ENCODE measurements around the gene COL5A1.

COL5A1 gene

GRCh38 chr9:134730011-134730760, 88.6 kb downstream of the COL5A1 start:
- DNase-seq, result no peak

GRCh38 chr9:134730761-134731496, 89.3 kb downstream of the COL5A1 start:
- no peak for DNase-seq

DNA sequence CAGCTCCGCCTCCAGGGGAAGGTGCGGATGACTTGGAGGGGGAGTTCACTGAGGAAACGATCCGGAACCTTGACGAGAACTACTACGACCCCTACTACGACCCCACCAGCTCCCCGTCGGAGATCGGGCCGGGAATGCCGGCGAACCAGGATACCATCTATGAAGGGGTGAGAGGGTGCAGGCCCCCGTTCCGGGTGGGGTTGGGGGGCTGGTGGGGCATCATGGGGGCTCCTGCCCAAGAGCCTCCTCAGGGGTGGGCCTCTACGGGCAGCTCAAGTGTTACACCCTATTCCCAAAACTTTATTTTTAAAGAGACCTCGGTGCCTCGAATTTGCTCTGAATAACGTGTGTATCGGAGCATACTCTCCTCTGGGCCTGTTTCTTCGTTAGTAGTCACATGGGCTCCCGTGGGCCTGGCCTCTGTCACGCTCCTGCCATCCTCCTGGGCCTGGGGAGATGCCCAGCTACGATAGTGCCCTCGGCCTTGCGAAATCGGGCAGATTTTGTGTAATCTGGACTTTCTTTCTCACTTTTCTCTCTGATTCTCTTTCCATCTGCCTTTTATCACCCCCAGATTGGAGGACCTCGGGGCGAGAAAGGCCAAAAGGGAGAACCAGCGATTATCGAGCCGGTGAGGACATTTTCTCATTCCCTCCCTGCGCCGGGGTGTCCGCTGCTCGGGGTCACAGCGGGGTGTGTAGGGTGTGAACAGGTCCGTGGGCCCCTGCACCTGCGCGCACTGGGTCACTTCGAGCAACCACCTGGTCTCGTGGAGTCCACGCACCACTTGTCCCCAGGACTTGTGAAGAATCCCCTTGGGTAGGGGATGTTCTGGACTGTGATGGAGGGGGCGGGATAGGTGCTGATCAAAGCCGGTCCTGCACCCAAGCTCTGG, 90.1 kb downstream of the COL5A1 start:
- no peak for DNase-seq

DNA sequence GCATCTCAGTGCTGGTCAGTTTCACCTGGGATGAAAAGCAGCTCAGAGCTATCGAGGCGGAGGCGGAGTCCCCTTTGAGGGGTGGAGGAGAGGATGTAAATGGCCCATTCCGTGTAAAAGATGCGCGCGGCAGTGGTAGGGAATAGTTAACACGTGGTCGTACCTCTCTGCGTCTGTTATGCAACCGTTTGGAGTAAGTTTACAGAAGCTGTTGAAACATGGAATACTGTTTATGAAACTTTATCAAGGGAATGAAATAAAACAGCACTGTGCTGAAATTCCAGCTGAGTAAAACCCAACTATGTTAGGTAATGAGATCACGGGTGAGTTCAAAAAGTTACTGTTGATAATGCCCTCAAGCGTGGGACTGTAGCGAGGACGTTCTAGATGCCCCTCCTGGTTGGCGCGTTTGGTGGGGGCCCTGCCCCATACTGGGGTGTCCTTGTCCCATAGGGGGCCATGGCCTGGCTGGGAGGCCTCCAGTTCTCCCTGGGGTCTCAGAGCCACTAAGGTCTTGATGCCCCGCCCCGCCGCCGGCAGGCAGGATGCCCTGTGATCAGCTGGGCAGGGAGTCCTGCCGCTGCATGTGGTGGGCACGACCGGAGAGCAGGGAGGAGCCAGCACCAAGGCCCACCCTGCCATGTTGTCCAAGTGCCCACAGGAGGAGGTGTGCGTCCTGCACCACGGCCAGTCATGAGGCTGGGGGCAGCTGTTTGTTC, 90.9 kb downstream of the COL5A1 start:
- no peak for DNase-seq

DNA sequence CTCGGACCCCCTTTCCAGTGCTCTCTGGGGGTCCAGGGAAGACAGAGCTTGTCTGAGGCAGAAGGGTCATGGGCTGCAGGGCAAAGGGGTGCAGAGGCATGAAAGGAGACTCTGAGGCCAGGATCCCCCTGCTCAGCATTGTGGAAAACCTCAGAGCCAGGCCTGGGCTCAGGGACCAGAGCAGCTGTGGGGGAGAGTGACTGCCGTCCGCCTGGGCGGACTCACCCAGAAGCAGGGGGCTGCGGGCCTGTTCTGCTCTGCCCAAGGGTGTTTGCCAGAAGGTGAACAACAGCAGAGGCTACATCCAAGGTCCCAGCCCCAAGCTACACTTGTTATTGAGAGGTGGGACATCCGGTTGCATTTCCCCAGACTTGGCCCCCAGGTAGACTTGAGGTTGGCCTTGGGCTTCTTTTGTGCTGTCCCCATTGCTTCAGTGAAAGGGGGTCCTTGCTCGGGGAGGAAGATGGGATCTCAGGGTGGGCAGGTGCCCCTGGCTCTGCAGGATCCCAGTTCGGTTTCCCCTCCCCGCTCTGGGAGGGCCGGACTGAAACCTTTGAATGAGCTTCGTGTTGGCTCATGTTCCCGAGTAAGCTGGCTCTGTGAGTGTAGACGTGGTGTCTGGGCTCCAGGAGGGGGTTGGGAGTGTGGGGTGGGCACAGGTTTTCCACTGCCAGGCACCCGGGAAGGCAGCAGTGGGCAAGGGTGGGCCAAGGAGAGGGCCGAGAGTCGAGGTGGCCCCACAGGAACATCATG, 92.1 kb downstream of the COL5A1 start:
- DNase-seq, result no peak

GRCh38 chr9:134734270-134734669, 92.7 kb downstream of the COL5A1 start:
- DNase-seq, result no peak

DNA sequence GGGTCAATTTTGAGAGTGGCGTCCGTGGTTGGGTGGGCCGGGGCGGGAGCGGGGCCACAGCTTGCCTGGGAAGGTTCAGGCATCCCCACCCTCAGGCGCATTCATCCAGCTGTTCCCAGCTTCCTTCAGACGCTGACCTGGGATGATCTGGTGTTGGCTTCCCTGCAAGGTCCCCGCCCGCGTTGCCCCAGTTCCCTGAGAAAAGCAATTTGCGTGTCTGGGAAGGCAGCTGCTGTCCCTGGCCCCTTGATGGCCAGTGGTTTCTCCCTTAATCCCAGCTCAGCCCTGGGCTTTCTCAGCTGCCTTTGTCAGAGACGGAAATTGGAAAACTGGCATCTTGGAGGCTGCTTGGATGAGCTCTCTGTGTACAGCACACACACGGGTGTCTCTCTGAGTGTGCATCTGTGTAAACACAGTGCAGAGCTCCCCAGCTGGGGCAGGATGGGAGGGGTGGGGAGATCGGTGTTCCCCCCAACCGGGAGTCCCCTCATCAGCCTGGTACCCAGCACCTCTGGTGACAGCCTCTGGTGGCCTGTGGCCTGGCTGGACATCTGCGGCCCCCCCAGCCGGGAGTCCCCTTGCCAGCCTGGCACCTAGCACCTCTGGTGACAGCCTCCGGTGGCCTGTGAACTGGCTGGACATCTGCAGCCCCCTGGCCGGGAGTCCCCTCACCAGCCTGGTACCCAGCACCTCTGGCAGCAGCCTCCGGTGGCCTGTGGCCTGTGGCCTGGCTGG, 94.0 kb downstream of the COL5A1 start:
- no peak for DNase-seq

GRCh38 chr9:134736791-134737497, 95.3 kb downstream of the COL5A1 start:
- no peak for DNase-seq

DNA sequence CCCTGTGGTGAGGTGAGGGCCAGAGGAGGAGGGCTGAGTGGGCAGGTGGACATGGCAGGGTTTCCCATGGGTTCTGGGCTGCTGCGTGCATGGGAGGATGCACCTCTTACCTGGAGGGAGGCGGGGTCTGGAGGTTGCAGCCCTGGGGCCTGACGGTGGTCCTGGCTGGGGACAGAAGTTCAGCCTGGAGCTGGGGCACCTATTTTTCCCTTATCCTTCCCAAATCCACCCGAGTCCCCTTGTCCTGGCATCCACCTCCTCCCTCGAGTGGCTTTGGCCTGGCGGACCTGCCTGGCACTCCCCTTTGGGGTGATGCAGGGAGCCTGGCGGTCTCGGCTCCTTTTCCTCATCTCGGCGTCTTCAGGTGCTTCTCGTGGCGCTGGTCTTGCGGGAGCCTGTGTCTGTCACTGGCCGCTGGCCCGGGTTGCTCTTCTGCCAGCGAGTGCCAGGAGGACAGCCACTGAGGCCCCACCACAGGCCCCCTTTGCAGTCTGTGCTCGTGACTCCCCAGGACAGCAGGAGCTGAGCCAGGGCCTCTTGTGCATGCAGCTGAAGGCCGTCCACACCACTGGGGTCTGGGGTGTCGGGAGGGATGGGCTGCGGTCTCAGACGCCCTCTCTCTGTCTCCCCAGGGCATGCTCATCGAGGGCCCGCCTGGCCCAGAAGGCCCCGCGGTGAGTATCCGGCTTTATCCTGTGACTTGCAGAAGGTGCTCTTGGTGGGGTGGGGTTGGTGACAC, 96.4 kb downstream of the COL5A1 start:
- no peak for DNase-seq

- peak; percentile 16 for DNase-seq
Observed at GRCh38 chr9:134738869-134739659, 97.5 kb downstream of the COL5A1 start.

DNA sequence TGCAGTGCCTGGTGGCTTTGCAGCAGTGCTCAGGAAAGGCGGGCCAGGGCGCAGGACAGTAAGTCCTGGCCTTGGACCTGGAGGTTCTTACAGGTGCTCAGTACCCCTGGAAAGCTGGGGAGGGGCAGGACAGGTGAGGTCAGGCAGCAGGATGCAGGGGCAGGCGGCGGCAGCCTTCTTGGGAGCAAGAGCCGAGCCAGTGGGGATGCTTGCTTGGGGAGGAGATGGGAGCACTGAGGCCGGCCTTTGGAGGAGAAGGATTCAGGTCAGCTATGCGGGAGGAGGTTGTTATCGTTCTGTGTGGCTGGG, 98.0 kb downstream of the COL5A1 start:
- no peak for DNase-seq

DNA sequence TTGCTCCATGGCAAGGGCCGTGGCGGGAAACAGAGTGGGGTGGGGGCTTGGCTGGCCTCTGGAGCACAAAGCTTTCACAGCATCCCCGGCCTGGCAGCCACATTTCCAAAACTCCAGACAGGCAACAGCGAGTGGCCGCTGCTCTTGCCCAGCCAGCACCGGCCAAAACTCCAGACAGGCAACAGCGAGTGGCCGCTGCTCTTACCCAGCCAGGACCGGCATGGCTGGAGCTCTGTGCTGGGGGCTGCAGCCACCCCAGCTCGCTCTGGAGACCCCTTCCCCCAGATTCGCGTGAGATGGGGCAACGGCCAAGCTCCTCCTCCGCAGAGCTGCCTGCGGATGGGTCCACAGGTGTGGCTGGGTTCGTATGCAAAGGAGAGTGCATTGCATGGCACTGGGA, 98.5 kb downstream of the COL5A1 start:
- DNase-seq, result no peak

GRCh38 chr9:134741846-134742245, 100.2 kb downstream of the COL5A1 start:
- no peak for DNase-seq

- no peak for DNase-seq
Observed at GRCh38 chr9:134742822-134743535, 101.4 kb downstream of the COL5A1 start.

GRCh38 chr9:134743853-134744252, 102.2 kb downstream of the COL5A1 start:
- no peak for DNase-seq

DNA sequence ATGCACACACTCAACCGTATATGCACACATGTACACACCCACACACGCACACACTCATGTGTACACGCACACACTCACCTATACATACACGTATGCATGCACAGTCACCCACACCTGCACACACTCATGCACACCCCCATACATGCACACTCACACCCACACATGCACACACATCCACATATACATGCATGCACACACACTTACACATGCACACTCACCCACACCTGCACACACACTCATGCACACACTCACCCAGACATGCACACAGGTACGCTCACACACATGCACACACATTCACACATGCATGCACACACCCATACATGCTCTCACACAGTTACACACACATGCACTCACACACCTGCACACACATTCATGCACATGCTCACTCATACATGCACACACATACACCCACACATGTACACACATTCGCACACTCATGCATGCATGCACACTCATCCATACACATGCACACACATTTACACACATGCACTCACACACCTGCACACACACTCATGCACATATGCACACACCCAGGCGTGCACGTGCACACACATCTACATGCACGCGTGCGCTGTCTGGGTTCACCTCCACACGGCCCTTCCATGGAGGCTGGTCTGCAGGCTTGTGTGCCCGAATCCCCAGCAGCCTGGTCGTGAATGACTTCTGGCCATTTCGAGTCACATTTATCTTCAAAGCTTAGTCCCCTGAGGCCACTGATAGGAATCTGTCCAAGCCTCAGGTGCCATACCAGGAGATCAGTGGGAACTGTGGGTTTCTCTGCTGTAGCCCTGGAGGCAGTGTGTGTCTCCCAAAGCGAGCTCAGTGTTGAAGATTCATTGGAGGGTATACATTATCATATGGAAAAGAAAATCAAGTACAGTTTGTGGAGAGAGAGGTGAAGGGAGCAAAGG, 103.0 kb downstream of the COL5A1 start:
- no peak for DNase-seq

DNA sequence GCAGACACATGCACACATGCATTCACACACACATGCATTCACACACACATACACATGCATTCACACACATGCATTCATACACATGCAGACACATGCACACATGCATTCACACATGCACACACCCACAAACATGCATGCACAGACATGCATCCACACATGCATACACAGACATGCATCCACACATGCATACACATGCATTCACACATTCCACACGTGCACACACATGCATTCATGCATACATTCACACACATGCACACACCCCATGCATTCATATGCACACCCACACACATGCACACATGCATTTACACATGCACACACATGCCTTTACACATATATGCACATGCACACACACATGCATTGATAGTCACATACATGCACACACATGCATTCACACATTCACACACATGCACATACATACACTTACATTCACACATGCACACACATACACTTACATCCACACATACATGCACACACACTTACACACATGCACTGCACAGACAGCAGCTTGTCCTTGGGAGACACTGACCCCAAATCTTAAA, 106.4 kb downstream of the COL5A1 start:
- no peak for DNase-seq

Data from activated CD4-positive, alpha-beta T cell treated with anti-CD3 and anti-CD28 coated beads for 1 hour (primary cell).